ENCODE data around the gene CEP41. TPM values are rescaled to one million over a fixed set of nuclear protein-coding genes. Genes with fewer than 3 reads are reported as not detected.

The CEP41 gene
- total RNA-seq, 4 donors from 2014 or later, result 1.8 to 6.2 (median 1.9) TPM

GRCh38 chr7:130363026-130363847, 77.6 kb downstream of the CEP41 start:
- in situ Hi-C loops (cut with MboI; ENCODE audit: low sequenced_read_pairs in 4 of 4), result no loop called here
- Histone ChIP-seq H3K36me3 (no peaks in the 10 kb centered on the region), H3K27me3 (no peaks in the 10 kb centered on the region), H3K27ac (peak overlapping the region; percentile 30 to 61 (median 54)), H3K9me3 (peaks cover 0 to 3% (median 0%) of the 10 kb centered on the region in 3 donors), H3K4me1 (peaks cover 21 to 39% of the 10 kb centered on the region in 2 donors), H3K4me3 (no peak overlapping the region)
- DNase-seq (peak; percentile 48 to 62), ATAC-seq (peak; percentile 66 to 70)
- TF ChIP-seq POLR2A (IDR thresholded peaks at IDR 0.05), result no peak
- TF ChIP-seq CTCF (IDR thresholded peaks at IDR 0.05 in 4 of 5, conservative IDR thresholded peaks at IDR 0.05 in 1 of 5), result no peak
- intact Hi-C loops (cut with DNase I; ENCODE audit: low total_unique reads), result no loop called here

GRCh38 chr7:130362251-130362816, 78.5 kb downstream of the CEP41 start:
- in situ Hi-C loops (cut with MboI; ENCODE audit: low sequenced_read_pairs in 4 of 4) (no loop called here), intact Hi-C loops (cut with DNase I; ENCODE audit: low total_unique reads) (no loop called here)
- DNase-seq, result no peak
- no peak overlapping the region for H3K27ac ChIP-seq
- no peak for ATAC-seq
- no peaks in the 10 kb centered on the region for H3K36me3 ChIP-seq
- TF ChIP-seq POLR2A (IDR thresholded peaks at IDR 0.05) (no peak), CTCF (IDR thresholded peaks at IDR 0.05 in 4 of 5, conservative IDR thresholded peaks at IDR 0.05 in 1 of 5) (no peak)
- H3K4me3 ChIP-seq, result no peak overlapping the region
- peaks cover 0 to 3% (median 0%) of the 10 kb centered on the region in 3 donors for H3K9me3 ChIP-seq
- H3K27me3 ChIP-seq, result no peaks in the 10 kb centered on the region
- H3K4me1 ChIP-seq, result peaks cover 22 to 43% of the 10 kb centered on the region in 2 donors

- intact Hi-C loops (cut with DNase I; ENCODE audit: low total_unique reads) (no loop called here), in situ Hi-C loops (cut with MboI; ENCODE audit: low sequenced_read_pairs in 4 of 4) (no loop called here)
- no peak overlapping the region for H3K4me3 ChIP-seq
- no peak for DNase-seq
- peaks cover 0 to 3% (median 0%) of the 10 kb centered on the region in 3 donors for H3K9me3 ChIP-seq
- no peaks in the 10 kb centered on the region for H3K36me3 ChIP-seq
- ATAC-seq, result no peak
- TF ChIP-seq CTCF (IDR thresholded peaks at IDR 0.05 in 4 of 5, conservative IDR thresholded peaks at IDR 0.05 in 1 of 5), result no peak
- no peak for TF ChIP-seq POLR2A (IDR thresholded peaks at IDR 0.05)
- no peak overlapping the region for H3K27ac ChIP-seq
- H3K27me3 ChIP-seq, result no peaks in the 10 kb centered on the region
- peaks cover 29 to 47% of the 10 kb centered on the region in 2 donors for H3K4me1 ChIP-seq
Observed at GRCh38 chr7:130361681-130362080, 79.1 kb downstream of the CEP41 start.

- no peak overlapping the region for H3K27ac ChIP-seq
- no peak for DNase-seq
- H3K36me3 ChIP-seq, result no peaks in the 10 kb centered on the region
- no peak for ATAC-seq
- no peaks in the 10 kb centered on the region for H3K27me3 ChIP-seq
- peaks cover 0 to 3% (median 0%) of the 10 kb centered on the region in 3 donors for H3K9me3 ChIP-seq
- in situ Hi-C loops (cut with MboI; ENCODE audit: low sequenced_read_pairs in 4 of 4), result no loop called here
- intact Hi-C loops (cut with DNase I; ENCODE audit: low total_unique reads), result no loop called here
- no peak overlapping the region for H3K4me3 ChIP-seq
- H3K4me1 ChIP-seq, result peaks cover 27 to 47% of the 10 kb centered on the region in 2 donors
- no peak for TF ChIP-seq CTCF (IDR thresholded peaks at IDR 0.05 in 4 of 5, conservative IDR thresholded peaks at IDR 0.05 in 1 of 5)
Observed at GRCh38 chr7:130360518-130360917, 80.3 kb downstream of the CEP41 start.

Measured in gastrocnemius medialis (tissue), 4 donors.